Endothelial cell of umbilical vein (primary cell): ENCODE results near the gene CFAP77. TPM values are rescaled to one million over a fixed set of nuclear protein-coding genes. Genes with fewer than 3 reads are reported as not detected.

Source experiments
- BruUV-seq: library from RNA; stranded (reverse); fragments of 400-500 nt; replicated peaks from 2 replicates; lab custom pipeline; 2021; lab: Mats Ljungman, UMichigan
- CTCF ChIA-PET: fragments of 300-600, 350-600 bp; sonication (Branson Sonifier 250); formaldehyde crosslinking; loops from one replicate; lab custom pipeline; 2021; ENCODE audit warnings: antibody characterized with exemption, inconsistent platforms; lab: Charles Lee
- POLR2A ChIA-PET: fragments of 300-600, 350-600 bp; sonication (Branson Sonifier 250); formaldehyde crosslinking; loops from one replicate; lab custom pipeline; 2021; ENCODE audit warnings: antibody characterized with exemption, inconsistent platforms; lab: Charles Lee
- DNase-seq: peaks from one replicate; pipeline ENCODE4 v3.0.0-alpha.2; 2011; ENCODE audit warnings: low read depth, low spot score
- FAIRE-seq: peaks from 2 replicates; lab custom pipeline; 2011; peaks lifted over from hg19 to GRCh38; lab: Jason Lieb, UNC
- H2AFZ ChIP-seq: 2 replicates; pipeline ENCODE4 v1.6.0; 2012; ENCODE audit warnings: low read depth, low read length, control low read depth, inconsistent platforms
- H3K27ac ChIP-seq: 2 replicates; pipeline ENCODE4 v1.5.1; 2011; ENCODE audit warnings: low read depth, mild to moderate bottlenecking, control low read depth, low read length, moderate library complexity; ENCODE audit not compliant: insufficient read depth
- H3K27me3 ChIP-seq, 2 experiments: 2 replicates each; pipeline versions ENCODE4 v1.6.0 to v1.6.1; 2011; ENCODE audit warnings: low read length in 2 of 2, mixed read lengths in 1 of 2; ENCODE audit not compliant: control insufficient read depth in 2 of 2, insufficient read depth in 2 of 2
- H3K36me3 ChIP-seq, 2 experiments: 2 replicates in 1 of 2; 3 replicates in 1 of 2; pipeline ENCODE4 v1.5.1; 2011; ENCODE audit warnings: low read length in 2 of 2, mild to moderate bottlenecking in 1 of 2, moderate library complexity in 1 of 2; ENCODE audit not compliant: control insufficient read depth in 2 of 2, insufficient read depth in 2 of 2; ENCODE audit errors: extremely low read depth in 1 of 2
- H3K4me1 ChIP-seq: 3 replicates; pipeline ENCODE4 v1.5.1; 2011; ENCODE audit warnings: mild to moderate bottlenecking, low read length; ENCODE audit not compliant: control insufficient read depth, insufficient read depth; ENCODE audit errors: extremely low read depth
- H3K4me2 ChIP-seq: 2 replicates; pipeline ENCODE4 v1.6.1; 2011; ENCODE audit warnings: low read length, control low read depth, mixed read lengths; ENCODE audit not compliant: insufficient read depth
- H3K4me3 ChIP-seq, 3 experiments: fragments of 200-600 bp in 1 of 3; sonication (generic), shearing (Covaris generic) in 1 of 3; replicated peaks in 1 of 3; 2 replicates each; pipeline ENCODE4 v1.5.1; 2011 to 2016; ENCODE audit warnings: control low read depth in 3 of 3, low read length in 3 of 3, mild to moderate bottlenecking in 2 of 3, inconsistent platforms in 1 of 3, low read depth in 1 of 3, moderate library complexity in 1 of 3; ENCODE audit not compliant: insufficient read depth in 1 of 3
- H3K79me2 ChIP-seq: 2 replicates; pipeline ENCODE4 v1.6.0; 2012; ENCODE audit warnings: low read length, inconsistent platforms; ENCODE audit not compliant: control insufficient read depth, insufficient read depth
- H3K9ac ChIP-seq: replicated peaks from 2 replicates; pipeline ENCODE3; 2011; ENCODE audit warnings: low read length, control low read depth; ENCODE audit not compliant: insufficient read depth; ENCODE audit errors: extremely low read depth
- H3K9me1 ChIP-seq: replicated peaks from 3 replicates; pipeline ENCODE4 v1.6.0; 2011; ENCODE audit warnings: mild to moderate bottlenecking, low read length; ENCODE audit not compliant: control insufficient read depth, insufficient read depth; ENCODE audit errors: extremely low read depth
- H3K9me3 ChIP-seq: replicated peaks from 2 replicates; pipeline ENCODE4 v1.5.1; 2012; ENCODE audit warnings: low read length, inconsistent platforms; ENCODE audit not compliant: control insufficient read depth, insufficient read depth
- H4K20me1 ChIP-seq: replicated peaks from 2 replicates; pipeline ENCODE3; 2011; ENCODE audit warnings: mild to moderate bottlenecking, low read length; ENCODE audit not compliant: control insufficient read depth, insufficient read depth; ENCODE audit errors: extremely low read depth
- EZH2 ChIP-seq: IDR thresholded peaks from 2 replicates; pipeline ENCODE4 v1.6.1; 2012; ENCODE audit warnings: borderline replicate concordance, low read depth, mild to moderate bottlenecking, moderate library complexity, low read length, inconsistent platforms; ENCODE audit not compliant: severe bottlenecking
- FOS ChIP-seq: IDR thresholded peaks from 2 replicates; pipeline ENCODE4 v1.6.1; 2011; ENCODE audit warnings: mild to moderate bottlenecking, low read length, moderate library complexity, borderline replicate concordance; ENCODE audit not compliant: insufficient read depth
- GATA2 ChIP-seq: IDR thresholded peaks from 2 replicates; pipeline ENCODE4 v1.7.0; 2011; ENCODE audit warnings: low read depth, mild to moderate bottlenecking, moderate library complexity, mixed read lengths, low read length; ENCODE audit not compliant: insufficient read length, insufficient read depth
- JUN ChIP-seq: IDR thresholded peaks from 2 replicates; pipeline ENCODE4 v1.6.1; 2011; ENCODE audit warnings: borderline replicate concordance, low read depth; ENCODE audit not compliant: insufficient read length, insufficient read depth
- MYC ChIP-seq: IDR thresholded peaks from one replicate; pipeline ENCODE4 v1.6.1; 2011; ENCODE audit warnings: mild to moderate bottlenecking, low read depth, low read length
- POLR2A ChIP-seq: IDR thresholded peaks from 2 replicates; pipeline ENCODE4 v1.6.1; 2012; ENCODE audit warnings: low read depth, mild to moderate bottlenecking, control low read depth, low read length
- POLR2AphosphoS5 ChIP-seq: IDR thresholded peaks from 2 replicates; pipeline ENCODE4 v1.6.1; 2012; ENCODE audit warnings: low read depth, mild to moderate bottlenecking, control low read depth, low read length, moderate library complexity; ENCODE audit not compliant: insufficient read depth
- dilution Hi-C: fragments of 300-500 bp; cut with MboI; formaldehyde crosslinking; loops from one replicate; pipeline ENCODE4 v1.15.0; 2019; ENCODE audit warnings: low sequenced_read_pairs; ENCODE audit not compliant: extremely low pct_ligation_motif_present
- intact Hi-C: fragments of 100-400 bp; cut with micrococcal nuclease; formaldehyde crosslinking; loops from one replicate; pipeline ENCODE4 v1.10.0; 2022
- polyA plus RNA-seq, 4 experiments: library from polyadenylated mRNA; depleted of rRNA in 3 of 4; stranded (reverse) in 3 of 4; unstranded in 1 of 4; fragments of >200 nt; gene quantifications; 2 replicates each; pipeline versions ENCODE4 v1.2.1 to v1.2.3, GENCODE V29; 2011 to 2012; ENCODE audit warnings: missing spikeins in 1 of 4
- total RNA-seq: library from RNA; stranded (reverse); gene quantifications from 2 replicates; pipeline ENCODE4 v1.2.3, GENCODE V29; 2021
- TF ChIP-seq, protein P1 (sequence below): IDR thresholded peaks from 2 replicates; pipeline ENCODE4 v1.6.1; 2011; ENCODE audit not compliant: insufficient read depth, insufficient read length
- TF ChIP-seq, protein P2 (sequence below), 2 donors: IDR thresholded peaks; 1 replicate in 1 of 2; 2 replicates in 1 of 2; pipeline ENCODE4 v1.5.1; 2011; ENCODE audit warnings: low read length in 2 of 2, mild to moderate bottlenecking in 2 of 2, moderate library complexity in 2 of 2, control low read depth in 1 of 2, inconsistent platforms in 1 of 2, low read depth in 1 of 2; ENCODE audit not compliant: insufficient read depth in 1 of 2; ENCODE audit errors: extremely low read depth in 1 of 2

Gene CFAP77
- total and polyA plus RNA-seq, 2 donors (not counting 3 experiments of a cell fraction or from before 2014, with no cell fraction given), result not detected

DNA sequence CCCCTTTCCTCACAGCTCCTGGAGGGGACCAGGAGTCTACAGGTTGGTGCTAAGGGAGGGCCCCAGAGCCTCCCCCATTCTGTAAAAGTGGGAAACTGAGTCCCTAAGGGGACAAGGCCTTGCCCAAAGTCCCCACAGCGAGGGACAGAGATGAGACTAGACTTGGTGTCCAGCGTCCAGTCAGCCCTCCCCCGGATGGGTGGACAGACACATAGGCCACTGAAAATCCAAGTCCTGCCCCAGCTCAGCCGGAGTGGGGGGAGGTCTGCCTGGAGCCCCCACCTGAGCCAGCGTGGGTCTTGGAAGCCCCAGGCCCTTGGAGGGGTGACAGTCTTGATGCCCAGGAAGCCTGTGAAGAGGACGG is 177.6 kb downstream of the CFAP77 start:
- BruUV-seq, result no TSS peak
- CTCF ChIA-PET, result no interaction called here
- Histone ChIP-seq H3K9me1 (no peaks in the 10 kb centered on the region), H3K27ac (no peak overlapping the region), H3K4me1 (peaks cover 11% of the 10 kb centered on the region), H3K27me3 (peaks cover 89 to 95% of the 10 kb centered on the region in 2 experiments), H3K79me2 (no peaks in the 10 kb centered on the region), H3K9ac (no peak overlapping the region), H2AFZ (no peak overlapping the region), H3K9me3 (no peaks in the 10 kb centered on the region), H3K36me3 (no peaks in the 10 kb centered on the region), H3K4me3 (no peak overlapping the region), H3K4me2 (no peak overlapping the region), H4K20me1 (no peaks in the 10 kb centered on the region)
- intact Hi-C loops (no loop called here), dilution Hi-C loops (no loop called here)
- TF ChIP-seq POLR2AphosphoS5 (no peak), EZH2 (no peak), FOS (no peak), GATA2 (no peak), JUN (no peak), MYC (no peak), POLR2A (no peak)
- TF ChIP-seq, protein P1, sequence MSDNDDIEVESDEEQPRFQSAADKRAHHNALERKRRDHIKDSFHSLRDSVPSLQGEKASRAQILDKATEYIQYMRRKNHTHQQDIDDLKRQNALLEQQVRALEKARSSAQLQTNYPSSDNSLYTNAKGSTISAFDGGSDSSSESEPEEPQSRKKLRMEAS, result no peak
- TF ChIP-seq, protein P2, sequence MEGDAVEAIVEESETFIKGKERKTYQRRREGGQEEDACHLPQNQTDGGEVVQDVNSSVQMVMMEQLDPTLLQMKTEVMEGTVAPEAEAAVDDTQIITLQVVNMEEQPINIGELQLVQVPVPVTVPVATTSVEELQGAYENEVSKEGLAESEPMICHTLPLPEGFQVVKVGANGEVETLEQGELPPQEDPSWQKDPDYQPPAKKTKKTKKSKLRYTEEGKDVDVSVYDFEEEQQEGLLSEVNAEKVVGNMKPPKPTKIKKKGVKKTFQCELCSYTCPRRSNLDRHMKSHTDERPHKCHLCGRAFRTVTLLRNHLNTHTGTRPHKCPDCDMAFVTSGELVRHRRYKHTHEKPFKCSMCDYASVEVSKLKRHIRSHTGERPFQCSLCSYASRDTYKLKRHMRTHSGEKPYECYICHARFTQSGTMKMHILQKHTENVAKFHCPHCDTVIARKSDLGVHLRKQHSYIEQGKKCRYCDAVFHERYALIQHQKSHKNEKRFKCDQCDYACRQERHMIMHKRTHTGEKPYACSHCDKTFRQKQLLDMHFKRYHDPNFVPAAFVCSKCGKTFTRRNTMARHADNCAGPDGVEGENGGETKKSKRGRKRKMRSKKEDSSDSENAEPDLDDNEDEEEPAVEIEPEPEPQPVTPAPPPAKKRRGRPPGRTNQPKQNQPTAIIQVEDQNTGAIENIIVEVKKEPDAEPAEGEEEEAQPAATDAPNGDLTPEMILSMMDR (IDR thresholded peaks at IDR 0.05; ENCODE audit: extremely low read depth in 1 of 2, insufficient read depth in 1 of 2, low read depth in 1 of 2, low read length in 2 of 2), result no peak
- POLR2A ChIA-PET, result no interaction called here
- FAIRE-seq (no peak), DNase-seq (no peak)
